Inferior parietal cortex (tissue), 1 donor: ENCODE data around the gene CACNA2D3.

Experiments
- DNase-seq: peaks from one replicate; pipeline ENCODE4 v3.0.0-alpha.2; 2016; ENCODE audit errors: extremely low spot score

Gene CACNA2D3

DNA sequence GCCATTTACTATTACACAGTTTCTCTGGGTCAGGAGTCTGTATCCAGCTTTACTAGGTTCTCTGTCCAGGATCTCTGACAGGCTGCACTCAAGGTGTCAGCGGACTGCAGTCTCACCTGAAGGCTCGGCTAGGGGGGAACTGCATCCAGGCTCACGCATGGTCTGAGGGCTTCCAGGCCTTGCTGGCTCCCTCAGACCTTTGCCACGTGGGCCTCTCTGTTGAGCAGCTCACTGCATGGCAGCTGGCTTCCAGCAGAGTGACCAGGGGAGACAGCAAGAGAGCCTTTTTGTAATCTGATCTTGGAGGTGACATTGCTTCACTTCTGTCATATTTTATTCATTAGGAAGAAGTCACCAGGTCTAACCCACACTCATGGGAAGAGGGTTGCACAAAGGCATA lies 152.3 kb downstream of the CACNA2D3 start:
- no peak for DNase-seq

DNA sequence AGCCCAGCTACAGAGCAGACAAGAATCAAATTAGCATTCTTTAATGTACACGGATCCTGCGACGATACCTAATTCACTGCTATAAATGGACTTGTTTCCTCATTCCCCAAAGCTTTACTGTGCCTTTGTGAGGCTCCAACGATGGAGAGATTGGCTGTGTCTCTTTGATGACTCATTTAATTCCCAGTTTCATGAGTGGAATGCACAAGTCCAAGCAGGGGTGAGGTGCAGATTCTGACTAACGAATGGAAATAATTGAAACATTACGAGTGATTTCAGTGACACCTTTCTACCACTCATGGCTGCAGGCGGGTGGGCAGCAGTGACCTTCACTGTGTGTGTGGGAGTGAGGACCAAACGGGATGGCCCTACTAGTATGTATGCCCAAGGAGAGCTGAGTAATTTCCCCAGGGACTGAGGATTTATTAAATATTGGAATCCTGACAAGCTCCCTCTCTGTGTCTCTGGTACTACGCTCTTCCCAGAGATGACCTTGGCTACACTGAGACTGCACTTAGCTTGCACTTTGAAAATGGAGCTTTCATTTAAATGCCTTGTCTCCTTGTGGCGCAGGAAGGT lies 156.7 kb downstream of the CACNA2D3 start:
- no peak for DNase-seq

DNA sequence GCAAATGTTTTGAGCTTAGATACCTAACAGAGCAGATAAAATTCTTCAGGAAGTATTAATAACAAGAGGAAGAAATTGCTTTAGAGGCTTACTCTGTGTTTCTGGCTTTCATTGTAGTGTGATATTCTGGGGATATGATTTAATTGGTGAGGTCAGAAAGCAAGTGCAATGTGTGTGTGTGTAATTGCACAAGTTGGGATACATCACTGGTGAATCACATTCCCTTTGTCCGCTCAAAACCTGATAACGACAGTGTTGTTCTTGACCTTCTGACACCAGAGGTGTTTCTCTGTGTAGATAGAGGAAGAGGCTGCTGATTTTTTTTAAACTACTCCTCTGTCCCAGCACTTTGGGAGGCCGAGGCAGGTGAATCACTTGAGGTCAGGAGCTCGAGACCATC lies 161.1 kb downstream of the CACNA2D3 start:
- no peak for DNase-seq

DNA sequence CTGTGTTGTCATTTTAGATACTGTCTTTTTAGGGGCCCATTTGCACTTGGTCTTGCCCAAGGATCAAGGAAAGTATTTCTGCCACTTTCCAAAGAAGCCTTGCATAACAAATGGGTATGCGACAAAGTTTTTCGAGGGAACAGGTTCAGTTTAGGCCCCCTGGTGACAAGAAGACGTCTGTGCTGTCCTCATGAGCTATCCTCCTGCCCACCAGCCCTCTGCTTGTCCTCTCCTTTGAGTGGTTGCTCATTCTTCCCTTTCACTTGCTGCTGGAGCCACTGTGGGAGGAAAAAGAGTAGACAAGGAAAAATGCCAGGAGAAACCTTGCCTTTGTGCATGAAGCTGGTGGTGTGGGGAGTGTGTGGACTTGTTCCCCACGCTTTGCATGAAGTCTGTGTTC lies 171.9 kb downstream of the CACNA2D3 start:
- no peak for DNase-seq

DNA sequence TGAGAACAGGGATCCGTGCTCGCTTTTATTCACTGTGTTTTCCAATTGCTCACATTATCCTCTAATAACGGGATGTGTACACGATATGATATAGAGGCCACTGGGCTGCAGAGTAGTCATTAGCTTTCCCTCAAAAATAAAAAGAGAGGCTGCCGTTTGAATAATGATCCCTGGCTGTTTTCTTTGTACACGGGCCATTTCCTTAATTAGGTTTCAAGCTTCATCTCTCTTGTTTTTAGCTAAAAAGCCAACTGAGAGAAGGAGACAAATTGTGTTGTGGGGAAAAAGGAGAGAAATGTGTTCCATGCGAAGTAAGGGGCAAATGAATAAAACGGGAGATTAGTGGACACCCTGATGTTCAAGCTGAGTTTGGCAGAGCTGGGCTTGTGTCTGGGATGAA lies 174.2 kb downstream of the CACNA2D3 start:
- no peak for DNase-seq

DNA sequence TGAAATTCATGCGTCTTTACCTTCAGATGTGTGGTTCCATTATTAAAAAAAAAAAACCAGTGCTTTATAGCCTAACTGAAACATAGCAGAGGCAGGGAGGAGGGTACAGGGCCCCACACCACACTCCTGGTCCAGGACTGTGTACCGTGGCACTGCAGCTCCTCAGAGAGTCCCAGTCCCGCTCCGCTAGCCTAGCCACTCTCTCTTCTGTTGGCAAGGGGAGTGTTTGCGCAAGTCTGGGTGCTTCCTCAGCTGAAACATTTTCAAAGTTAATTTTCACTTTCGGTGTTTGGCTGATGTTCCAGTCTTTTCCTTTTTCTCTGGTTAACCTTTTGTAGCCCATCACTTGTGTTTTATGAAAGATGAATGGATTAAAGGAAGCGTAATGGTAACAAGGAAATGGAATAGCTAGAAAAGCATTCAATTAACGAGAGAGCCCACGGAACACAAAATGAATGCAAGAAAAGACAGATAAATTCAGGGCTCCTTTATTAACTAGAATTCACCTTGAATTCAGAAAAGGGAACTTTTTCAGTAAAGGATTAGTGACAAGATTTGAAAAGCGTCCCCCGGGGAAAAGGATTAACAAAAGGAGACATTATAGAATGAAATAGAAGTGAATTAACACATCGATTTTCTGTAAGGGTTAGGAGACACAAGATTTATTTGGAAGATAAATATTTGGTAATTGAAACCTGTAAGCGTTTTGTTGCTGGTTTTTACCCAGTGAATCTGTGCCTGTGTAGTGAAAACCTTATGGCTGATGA lies 177.0 kb downstream of the CACNA2D3 start:
- DNase-seq: no peak

DNA sequence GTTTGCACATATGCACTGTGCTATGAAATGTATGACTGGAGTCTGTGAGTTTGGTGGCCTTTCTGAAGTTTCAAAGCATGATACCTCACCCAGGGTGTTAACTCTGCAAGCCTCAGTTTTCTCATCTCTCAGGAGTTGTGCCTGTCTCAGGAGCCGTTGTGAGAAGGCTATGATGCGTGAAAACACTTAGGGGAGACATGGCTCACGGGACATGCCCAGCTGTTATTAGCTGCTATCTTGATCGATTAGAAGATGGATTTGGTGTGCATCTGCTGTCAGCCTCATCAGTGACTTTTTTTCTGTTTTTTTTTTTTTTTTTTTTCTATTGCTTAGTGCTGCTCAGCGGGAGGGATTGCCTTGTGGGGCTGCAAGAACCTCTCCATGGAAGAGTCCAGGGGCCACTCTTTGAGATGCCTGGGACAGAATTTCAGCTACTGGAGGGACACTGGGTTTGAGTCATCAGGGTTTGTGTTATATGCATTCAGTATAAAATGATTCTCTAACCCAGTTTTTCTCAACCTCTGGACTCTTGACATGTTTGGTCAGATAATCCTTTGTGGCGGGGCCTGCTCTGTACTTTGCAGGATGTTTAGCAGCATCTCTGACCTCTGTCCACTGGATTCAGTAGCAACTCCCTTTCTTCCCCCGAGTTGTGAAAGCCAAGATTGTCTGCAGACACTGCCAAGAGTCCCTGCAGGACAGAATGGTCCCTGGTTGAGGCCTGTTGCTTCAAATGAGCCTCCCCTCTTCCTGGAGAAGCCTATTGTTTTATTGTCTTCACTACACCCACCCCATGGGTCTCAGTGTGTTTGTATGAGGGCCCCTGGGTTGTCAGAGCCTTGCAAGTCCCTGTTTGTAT lies 181.4 kb downstream of the CACNA2D3 start:
- no peak for DNase-seq

DNA sequence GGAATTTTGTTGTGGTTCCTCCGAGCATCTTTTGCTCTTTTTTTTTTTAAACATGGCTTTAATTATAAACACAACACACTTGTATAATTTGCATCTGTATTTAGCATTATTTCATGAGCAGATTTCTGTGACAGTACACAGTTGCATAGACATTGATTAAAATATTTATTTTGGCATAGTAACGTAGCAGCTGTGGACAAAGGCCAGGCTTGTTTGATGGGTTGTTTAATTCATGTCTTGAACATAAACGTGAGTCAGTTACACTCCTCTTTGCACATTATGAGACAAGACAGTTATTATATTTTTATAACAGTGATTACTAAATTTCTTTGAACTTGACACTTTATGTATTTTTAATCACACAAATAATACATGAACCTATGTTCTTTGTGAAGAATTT lies 182.5 kb downstream of the CACNA2D3 start:
- DNase-seq: no peak

DNA sequence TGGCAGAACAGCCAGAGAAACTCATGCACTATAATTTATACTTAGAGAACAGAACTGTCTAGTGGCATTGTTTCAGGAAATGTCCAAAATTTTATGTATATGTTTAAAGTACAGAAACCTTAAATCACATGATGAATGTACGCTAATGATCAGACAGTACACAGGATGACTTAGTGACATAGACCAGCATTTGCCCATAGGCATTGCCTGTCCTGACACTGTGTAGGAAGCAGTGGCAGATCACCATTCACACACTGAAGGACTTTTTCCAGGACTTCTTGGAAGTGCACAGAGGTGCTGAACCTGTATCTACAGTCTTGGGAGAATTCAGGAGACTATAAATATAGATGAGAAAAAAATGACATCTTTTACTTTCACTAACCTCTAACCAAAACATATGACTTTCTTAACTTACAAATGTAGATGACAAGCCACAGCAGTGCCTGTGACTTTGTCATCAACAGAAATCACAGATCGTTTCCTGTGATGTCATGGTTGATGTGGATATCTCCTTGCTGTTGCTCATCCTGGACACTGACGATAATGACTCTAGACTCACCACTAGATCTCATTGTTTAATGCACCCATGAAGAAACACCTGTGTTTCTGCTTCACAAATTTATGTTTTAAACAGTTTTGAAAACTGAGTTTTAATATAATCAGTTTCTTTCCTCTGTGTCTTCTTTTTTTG lies 183.2 kb downstream of the CACNA2D3 start:
- no peak for DNase-seq

DNA sequence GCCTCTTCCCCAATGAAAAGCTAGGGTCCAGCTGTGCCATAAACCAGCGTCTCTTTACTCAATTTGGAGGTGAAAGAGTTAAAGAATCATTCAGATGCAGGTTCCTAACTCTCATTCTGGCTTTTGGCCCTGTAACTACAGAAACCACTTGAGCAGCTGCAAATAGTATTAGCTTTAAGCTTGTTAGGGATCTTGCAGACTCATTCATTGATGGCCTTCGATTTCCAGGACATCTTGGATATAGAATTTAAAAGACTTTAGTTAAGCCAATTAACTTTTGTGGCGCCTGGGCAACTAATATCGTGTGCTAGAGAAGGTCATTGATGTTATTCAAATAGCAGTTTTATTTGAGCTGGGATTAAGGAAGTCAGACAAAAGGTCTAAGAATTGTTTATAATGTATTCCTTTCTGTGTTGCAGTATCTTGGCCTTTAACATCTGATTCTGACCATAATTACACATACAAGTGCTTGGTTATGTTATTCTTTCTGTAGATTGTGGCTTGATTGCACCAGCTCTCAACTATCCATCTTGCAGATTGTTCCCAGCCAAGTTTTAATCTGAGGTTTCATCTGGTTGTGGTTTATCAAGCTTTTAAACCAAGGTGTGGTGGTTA lies 185.3 kb downstream of the CACNA2D3 start:
- DNase-seq: no peak

DNA sequence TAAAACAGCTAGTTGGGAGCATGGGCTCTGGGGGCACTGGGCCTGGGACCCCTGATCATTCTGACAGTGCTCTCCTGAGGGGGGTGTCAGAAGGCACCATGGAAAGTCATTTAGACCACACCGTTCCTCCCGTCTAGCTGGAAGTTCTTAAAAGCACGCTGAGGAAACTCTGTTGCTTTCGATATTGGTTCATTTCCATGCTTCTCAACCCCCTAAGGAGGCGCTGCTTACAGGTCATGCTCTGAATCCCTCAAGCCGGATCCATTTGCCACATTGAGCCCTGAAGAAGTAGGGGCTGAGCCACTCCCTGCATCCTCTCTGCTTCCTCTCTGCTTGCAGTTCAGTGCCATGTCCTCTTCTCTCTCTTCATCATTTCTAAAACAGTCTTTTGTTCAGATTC lies 187.2 kb downstream of the CACNA2D3 start:
- no peak for DNase-seq

DNA sequence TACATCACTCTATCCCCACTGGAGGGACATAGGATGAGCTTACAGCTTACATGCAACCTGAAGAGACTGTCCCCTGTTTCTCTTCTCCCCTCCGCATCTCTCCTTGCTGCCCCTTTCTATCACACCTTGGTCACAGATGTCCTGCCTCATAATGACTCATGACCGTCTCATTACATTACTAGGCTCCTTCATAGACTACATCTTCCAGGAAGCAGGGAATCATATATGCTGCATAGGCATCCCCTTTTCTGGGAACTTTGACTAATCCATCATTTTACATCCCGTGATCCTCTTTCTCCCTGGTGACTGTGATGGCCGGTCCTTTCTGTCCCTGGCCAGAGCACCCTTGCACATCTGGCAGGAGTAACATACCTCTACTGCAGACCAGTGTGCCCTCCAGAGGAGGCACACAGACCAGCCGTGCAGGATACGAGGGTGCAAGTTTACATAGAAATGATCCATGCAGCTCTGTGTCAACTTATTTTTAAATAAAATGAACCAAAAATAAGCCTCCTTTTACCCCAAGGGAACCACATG lies 188.9 kb downstream of the CACNA2D3 start:
- no peak for DNase-seq

DNA sequence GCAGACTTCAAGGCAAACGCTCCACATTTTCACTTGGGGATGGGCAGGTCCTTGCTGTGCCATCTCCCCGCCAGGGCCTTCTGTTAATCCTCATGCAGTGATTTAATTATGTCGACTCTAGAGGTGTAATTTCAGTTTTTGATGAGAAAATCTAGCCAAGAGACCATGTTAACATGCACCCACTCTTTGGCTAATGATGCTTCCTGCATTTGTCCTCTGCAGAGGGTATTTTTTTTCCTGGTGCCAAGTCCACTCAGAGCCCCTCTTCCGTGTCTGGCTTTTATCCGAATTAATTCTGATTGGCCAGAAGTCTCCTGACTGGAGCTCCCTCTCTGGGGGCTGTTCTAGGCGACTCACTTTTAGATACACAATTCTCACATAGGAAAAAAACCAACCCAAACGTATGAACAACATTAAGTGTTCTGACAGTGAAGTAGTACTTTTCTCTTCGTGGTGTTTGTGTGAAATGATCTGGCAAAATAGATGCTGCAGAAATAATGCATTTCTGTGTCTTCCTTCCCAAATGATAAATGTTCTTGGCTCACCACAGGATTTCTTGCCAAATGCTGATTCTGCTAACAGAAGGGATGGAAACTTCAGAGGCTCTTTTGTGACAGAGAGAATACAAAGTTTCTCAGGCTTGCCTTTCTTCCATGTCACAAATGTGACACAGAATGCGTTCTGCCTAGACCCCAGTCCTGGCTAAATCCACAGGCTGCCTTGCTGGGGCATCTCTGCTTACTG lies 190.0 kb downstream of the CACNA2D3 start:
- no peak for DNase-seq

DNA sequence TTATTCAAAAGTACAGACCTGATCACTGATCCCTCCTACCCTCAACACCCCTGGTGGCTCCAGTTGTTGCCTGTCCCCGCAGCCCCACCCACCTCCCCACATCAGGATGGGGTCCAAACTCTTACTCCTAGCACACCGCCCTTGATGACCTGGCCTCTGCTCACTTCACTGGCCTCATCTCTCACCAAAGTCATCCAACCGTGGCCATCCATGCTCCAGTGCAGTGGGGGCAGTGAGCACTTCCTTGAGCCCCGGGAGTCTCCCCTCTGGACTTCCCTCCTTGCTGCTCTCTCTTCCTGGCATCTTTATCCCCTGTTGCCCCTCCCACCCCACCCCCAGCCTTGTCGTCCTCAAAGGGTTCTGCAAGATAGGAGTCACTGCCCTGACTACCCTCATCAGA lies 191.1 kb downstream of the CACNA2D3 start:
- no peak for DNase-seq

DNA sequence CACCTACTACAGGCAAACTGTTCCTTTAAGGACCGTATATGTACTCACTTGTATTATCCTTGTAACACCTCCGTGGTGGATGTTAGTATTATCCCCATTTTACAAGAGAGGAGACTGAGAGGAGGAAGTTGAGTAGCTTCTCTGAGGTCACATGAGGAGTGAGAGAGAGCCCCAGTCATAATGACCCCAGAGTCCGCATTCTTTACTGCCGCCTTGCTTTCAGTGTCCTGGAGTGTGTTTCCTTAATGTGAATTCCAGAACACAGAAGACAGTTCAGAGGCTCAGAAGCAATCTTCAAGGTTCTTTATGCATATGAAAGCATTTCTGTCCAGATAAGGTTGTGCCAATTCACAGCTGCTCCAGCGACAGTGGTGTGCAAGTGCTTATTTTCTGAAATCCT lies 199.2 kb downstream of the CACNA2D3 start:
- DNase-seq: no peak

DNA sequence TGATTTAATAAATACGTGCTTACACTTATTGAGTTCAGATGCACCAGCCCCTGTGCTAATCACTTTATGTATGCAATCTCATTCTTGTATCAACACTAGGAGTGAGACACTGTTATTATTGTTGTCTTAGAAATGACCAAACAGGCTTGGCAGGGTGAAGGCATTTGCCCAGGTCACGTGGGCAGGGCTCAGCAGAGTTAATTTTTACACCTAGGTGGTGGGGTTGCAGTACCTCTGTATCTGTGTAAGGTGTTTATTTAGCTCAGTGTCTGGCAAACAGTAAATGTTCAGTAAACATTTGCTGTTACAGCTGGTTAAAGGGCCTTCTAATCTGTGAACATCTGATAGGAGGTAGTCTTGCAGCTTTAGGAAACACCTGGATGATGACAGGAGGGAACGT lies 200.0 kb downstream of the CACNA2D3 start:
- DNase-seq: no peak

DNA sequence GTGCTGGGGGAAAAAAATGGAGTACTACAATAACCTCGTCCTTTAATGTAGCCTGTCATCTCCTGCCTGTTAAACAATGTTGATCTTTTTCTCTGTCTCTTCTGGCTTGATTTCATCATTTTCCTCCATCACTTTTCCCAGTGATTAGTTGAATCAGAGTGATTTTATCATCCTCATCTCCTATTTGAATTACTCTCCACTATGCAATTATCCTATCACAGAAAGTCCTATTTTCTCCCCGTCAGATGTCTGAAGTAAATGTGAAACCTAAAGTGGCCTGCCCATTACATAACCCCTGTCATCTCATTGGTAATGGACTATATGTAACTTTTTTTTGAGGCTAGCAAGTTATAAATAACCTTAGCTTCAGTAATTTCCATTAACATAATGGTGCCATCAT lies 201.8 kb downstream of the CACNA2D3 start:
- DNase-seq: no peak

DNA sequence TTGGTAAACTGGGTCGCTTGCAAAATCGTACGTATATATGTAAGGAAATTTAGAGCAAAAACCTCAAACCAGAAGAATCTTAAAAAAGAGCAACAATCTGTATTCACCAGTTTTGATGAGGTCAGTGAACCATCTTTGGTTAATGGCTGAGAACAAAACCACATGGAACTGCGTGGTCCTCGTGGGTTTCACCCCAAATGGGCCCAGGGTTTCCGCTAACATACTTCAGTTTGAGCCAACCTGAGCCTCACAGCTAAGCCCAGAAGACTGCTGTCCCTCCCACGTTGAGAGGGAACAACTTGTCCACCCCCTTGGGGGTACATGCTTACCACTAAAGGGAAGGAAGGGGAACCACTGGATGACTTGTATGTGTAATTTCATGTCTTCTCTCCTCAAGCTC lies 204.6 kb downstream of the CACNA2D3 start:
- DNase-seq: no peak

DNA sequence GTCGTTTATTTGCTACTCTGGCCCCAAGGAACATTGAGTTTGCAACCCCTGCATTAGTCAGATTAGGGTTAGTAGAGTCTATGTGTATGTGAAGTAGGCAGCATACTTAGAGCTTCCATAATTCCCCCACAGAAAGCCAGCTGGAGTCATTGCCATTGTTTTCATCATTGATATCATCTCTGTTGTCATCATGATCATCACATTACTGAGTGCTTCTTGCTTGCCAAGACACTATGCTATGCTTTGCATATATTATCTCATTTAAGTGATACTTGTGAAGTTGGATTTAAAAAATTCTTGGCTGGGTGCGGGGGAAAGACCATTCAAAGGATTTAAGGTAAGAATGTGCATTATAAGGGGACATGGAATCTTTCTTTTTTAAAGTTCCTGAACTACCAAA lies 209.0 kb downstream of the CACNA2D3 start:
- no peak for DNase-seq

DNA sequence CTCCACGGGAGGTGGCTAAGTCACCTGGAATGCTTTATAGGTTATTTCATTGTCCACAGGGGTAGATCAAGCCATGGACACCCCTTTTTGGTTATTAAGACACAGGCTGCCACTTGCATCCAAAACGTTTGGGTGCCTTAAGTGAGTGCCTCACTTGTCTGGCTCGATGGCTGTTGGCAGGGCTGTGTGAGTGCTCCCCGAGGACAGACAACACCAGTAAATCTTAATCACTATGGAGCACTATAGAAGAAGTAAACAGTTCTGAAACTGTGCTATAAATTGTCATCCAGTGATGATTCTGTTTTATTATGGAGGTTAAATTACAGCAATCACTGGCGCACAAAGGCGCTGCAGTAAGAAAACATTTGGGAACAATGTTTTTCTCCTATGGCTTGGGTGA lies 215.5 kb downstream of the CACNA2D3 start:
- DNase-seq: no peak

DNA sequence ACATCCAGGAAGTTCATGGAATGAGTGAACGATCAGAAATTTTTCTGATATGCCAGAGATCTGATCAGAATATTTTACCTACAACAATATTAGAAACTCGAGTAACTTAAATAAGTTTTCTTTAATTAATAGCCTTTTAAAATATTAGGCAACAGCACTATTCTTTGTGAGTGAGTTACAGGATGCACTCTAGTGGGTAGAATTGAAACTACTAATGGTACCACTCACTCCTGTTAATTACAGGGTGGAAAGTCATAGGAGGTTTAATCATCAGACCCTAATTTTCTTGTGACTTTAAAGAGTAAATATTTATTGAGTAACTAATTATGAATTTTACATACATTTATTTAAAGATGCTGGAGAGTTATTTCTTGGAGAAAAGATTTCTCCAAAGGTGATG lies 217.3 kb downstream of the CACNA2D3 start:
- DNase-seq: no peak
